Keratinocyte (primary cell): ENCODE results near the gene HOXB2.

Experiments used
- EZH2 ChIP-seq: IDR thresholded peaks from one replicate; pipeline ENCODE4 v1.6.1; 2012; ENCODE audit warnings: inconsistent platforms, mild to moderate bottlenecking, low read length, moderate library complexity
- TF ChIP-seq, protein P1 (sequence below), 3 experiments: IDR thresholded peaks in 1 of 3; conservative IDR thresholded peaks in 1 of 3; optimal IDR thresholded peaks in 1 of 3; 2 replicates in 2 of 3; 3 replicates in 1 of 3; pipeline versions ENCODE3 to v1.5.1; 2011; ENCODE audit warnings: low read length in 3 of 3, mild to moderate bottlenecking in 3 of 3, moderate library complexity in 2 of 3, control low read depth in 1 of 3, inconsistent platforms in 1 of 3; ENCODE audit not compliant: insufficient read depth in 2 of 3; ENCODE audit errors: extremely low read depth in 1 of 3

DNA sequence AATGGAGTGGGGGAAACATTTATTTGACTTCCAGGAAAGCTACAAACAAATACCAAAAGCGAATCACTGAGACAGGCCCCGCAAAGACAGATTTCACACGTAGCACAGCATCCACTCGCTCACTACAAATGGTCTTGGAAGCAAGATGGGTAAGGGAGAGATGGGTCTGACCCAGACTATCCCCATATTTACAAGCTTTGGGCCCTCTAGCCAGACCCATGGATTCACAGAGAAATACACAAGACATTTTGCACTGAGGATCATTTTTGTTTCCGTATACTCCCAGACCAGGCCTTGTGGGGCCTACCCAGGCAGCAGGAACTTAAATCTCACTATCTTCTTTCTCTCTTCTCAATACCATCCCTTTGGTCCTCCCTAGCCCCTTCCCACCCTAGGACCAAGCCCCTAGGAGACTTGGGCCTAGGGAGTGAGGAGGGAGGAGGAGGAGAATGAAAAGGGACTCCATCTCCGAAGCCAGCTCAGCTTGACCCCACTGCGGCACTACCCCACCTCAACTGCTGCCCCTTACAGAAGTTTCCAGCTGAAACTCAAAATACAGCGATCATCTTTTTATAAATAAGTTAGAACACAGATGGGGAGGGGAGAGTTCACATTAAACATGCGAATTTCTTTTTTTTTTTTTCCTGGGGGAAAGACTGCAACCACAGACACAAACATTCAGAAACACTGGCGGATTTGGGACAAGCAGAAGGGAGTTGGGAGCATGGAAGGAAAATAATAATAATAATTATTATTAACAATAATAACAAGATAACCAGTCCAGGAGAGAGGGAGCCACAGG lies 46.5 kb upstream of the HOXB2 start:
- TF ChIP-seq, protein P1, sequence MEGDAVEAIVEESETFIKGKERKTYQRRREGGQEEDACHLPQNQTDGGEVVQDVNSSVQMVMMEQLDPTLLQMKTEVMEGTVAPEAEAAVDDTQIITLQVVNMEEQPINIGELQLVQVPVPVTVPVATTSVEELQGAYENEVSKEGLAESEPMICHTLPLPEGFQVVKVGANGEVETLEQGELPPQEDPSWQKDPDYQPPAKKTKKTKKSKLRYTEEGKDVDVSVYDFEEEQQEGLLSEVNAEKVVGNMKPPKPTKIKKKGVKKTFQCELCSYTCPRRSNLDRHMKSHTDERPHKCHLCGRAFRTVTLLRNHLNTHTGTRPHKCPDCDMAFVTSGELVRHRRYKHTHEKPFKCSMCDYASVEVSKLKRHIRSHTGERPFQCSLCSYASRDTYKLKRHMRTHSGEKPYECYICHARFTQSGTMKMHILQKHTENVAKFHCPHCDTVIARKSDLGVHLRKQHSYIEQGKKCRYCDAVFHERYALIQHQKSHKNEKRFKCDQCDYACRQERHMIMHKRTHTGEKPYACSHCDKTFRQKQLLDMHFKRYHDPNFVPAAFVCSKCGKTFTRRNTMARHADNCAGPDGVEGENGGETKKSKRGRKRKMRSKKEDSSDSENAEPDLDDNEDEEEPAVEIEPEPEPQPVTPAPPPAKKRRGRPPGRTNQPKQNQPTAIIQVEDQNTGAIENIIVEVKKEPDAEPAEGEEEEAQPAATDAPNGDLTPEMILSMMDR (optimal IDR thresholded peaks at IDR 0.05 in 1 of 3, IDR thresholded peaks at IDR 0.05 in 1 of 3, conservative IDR thresholded peaks at IDR 0.05 in 1 of 3; ENCODE audit: extremely low read depth in 1 of 3, insufficient read depth in 2 of 3, low read length in 3 of 3): no peak
- no peak for TF ChIP-seq EZH2
